Esophagus muscularis mucosa (tissue), 4 donors: ENCODE results near the gene CDCP2. TPM values are rescaled to one million over a fixed set of nuclear protein-coding genes. Genes with fewer than 3 reads are reported as not detected.
"Not testable (repeated sequence)": the region's sequence is repeated elsewhere in the genome, so short reads cannot be mapped to it uniquely, and the experiment has no call there.

ENCODE experiments used
- DNase-seq: peaks from one replicate; pipeline ENCODE4 v3.0.0-alpha.2; 2017; ENCODE audit errors: extremely low spot score
- H3K27ac ChIP-seq, 4 donors: fragments of 200-600 bp; sonication (generic); replicated peaks in 1 of 4; 1 replicate in 3 of 4; 2 replicates in 1 of 4; pipeline ENCODE4 v1.5.1; 2016 to 2019; ENCODE audit warnings: mild to moderate bottlenecking in 1 of 4
- H3K27me3 ChIP-seq, 4 donors: fragments of 200-600 bp; sonication (generic); one replicate each; pipeline versions ENCODE4 v1.5.1 to v1.6.0; 2016 to 2019
- H3K36me3 ChIP-seq, 4 donors: fragments of 200-600 bp; sonication (generic); one replicate each; pipeline ENCODE4 v1.5.1; 2016 to 2019
- H3K4me1 ChIP-seq, 4 donors: fragments of 200-600 bp; sonication (generic); one replicate each; pipeline ENCODE4 v1.5.1; 2016 to 2019
- H3K4me3 ChIP-seq, 4 donors: fragments of 200-600 bp; sonication (generic); 1 replicate in 2 of 4; 2 replicates in 2 of 4; pipeline ENCODE4 v1.5.1; 2016 to 2019; ENCODE audit warnings: mild to moderate bottlenecking in 4 of 4, moderate library complexity in 1 of 4
- H3K9me3 ChIP-seq, 4 donors: fragments of 200-600 bp; sonication (generic); 1 replicate in 3 of 4; 2 replicates in 1 of 4; pipeline ENCODE4 v1.5.1; 2016 to 2019
- CTCF ChIP-seq, 3 experiments: fragments of 200-600 bp in 2 of 3; fragments of 450-650 bp in 1 of 3; sonication (generic) in 2 of 3; IDR thresholded peaks; one replicate each; pipeline ENCODE4 v1.5.1; 2017 to 2019; ENCODE audit warnings: antibody characterized with exemption in 3 of 3, mild to moderate bottlenecking in 2 of 3, moderate library complexity in 1 of 3
- EP300 ChIP-seq: sonication (generic); formaldehyde crosslinking; IDR thresholded peaks from one replicate; pipeline ENCODE4 v1.6.1; 2017; ENCODE audit warnings: antibody characterized with exemption
- POLR2A ChIP-seq: fragments of 450-650 bp; IDR thresholded peaks from one replicate; pipeline ENCODE4 v1.6.1; 2017; ENCODE audit warnings: antibody characterized with exemption, moderate library complexity, mild to moderate bottlenecking, low read depth
- POLR2AphosphoS5 ChIP-seq, 2 donors: sonication (generic); formaldehyde crosslinking; IDR thresholded peaks; one replicate each; pipeline ENCODE4 v1.6.1; 2017; ENCODE audit warnings: antibody characterized with exemption in 2 of 2
- WGBS: methylation state at CpG from one replicate; pipeline ENCODE4 v1.1.5; 2018; 5-methylcytosine and 5-hydroxymethylcytosine counted together
- intact Hi-C: fragments of 100-400 bp; cut with DNase I; formaldehyde crosslinking; loops from one replicate; pipeline ENCODE4 v1.15.1; 2023
- total RNA-seq, 4 donors: library from RNA; depleted of rRNA; stranded (reverse); fragments of >200 nt; gene quantifications; one replicate each; pipeline versions ENCODE4 v1.1.0 to v1.2.1, GENCODE V29; 2016

Gene CDCP2
- total RNA-seq, 4 donors from 2014 or later: 0.26 to 0.40 (median 0.33) TPM; not detected in 1

GRCh38 chr1:54171016-54171415 lies 18.2 kb upstream of the CDCP2 start:
- no peak overlapping the region for H3K4me3 ChIP-seq
- no peaks in the 10 kb centered on the region for H3K27me3 ChIP-seq
- no peaks in the 10 kb centered on the region for H3K9me3 ChIP-seq
- H3K27ac ChIP-seq: no peak overlapping the region
- WGBS: 86% methylated on average over 8 of the region's 8 CpGs
- intact Hi-C loops: no loop called here
- no peak for DNase-seq
- TF ChIP-seq EP300 (no peak), POLR2AphosphoS5 (IDR thresholded peaks at IDR 0.05) (no peak), POLR2A (no peak), CTCF (IDR thresholded peaks at IDR 0.05) (no peak)
- peaks cover 0 to 17% (median 10%) of the 10 kb centered on the region in 4 donors for H3K36me3 ChIP-seq
- H3K4me1 ChIP-seq: peaks cover 0 to 5% (median 0%) of the 10 kb centered on the region in 4 donors

DNA sequence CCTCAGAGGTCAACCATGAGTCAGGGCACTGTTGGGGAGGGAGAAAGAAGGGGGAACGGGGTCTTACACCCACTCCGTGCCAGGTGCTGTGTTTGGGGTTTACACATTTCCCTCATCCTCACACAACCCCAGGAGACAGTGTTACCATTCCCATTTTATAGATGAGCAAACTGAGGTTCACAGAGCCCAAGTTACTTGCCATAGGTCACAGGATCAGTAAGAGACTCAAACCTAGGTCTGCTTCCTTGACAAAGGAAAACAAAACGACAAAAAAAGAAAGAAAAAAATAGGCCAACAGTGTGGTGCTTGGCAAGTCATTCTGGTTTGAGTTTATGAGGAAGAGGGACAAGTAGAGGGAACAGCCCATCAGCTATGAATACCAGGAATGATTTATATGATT lies 16.3 kb upstream of the CDCP2 start:
- peaks cover 0 to 5% (median 0%) of the 10 kb centered on the region in 4 donors for H3K4me1 ChIP-seq
- H3K4me3 ChIP-seq: no peak overlapping the region
- intact Hi-C loops: no loop called here
- no peak overlapping the region for H3K27ac ChIP-seq
- H3K36me3 ChIP-seq: peaks cover 0 to 10% (median 2%) of the 10 kb centered on the region in 4 donors
- H3K27me3 ChIP-seq: no peaks in the 10 kb centered on the region
- TF ChIP-seq EP300: no peak
- TF ChIP-seq CTCF (IDR thresholded peaks at IDR 0.05): no peak
- no peak for TF ChIP-seq POLR2A
- TF ChIP-seq POLR2AphosphoS5 (IDR thresholded peaks at IDR 0.05): no peak
- no peak for DNase-seq
- no peaks in the 10 kb centered on the region for H3K9me3 ChIP-seq
- 82% methylated on average over 3 of the region's 3 CpGs for WGBS

- H3K4me1 ChIP-seq: no peaks in the 10 kb centered on the region
- no peak overlapping the region for H3K4me3 ChIP-seq
- no peak for DNase-seq
- intact Hi-C loops: no loop called here
- WGBS: 76% methylated on average over 1 of the region's 8 CpGs
- no peak overlapping the region for H3K27ac ChIP-seq
- no peaks in the 10 kb centered on the region for H3K27me3 ChIP-seq
- no peaks in the 10 kb centered on the region for H3K9me3 ChIP-seq
- TF ChIP-seq CTCF (IDR thresholded peaks at IDR 0.05) (no peak), POLR2A (no peak), EP300 (no peak), POLR2AphosphoS5 (IDR thresholded peaks at IDR 0.05) (no peak)
- H3K36me3 ChIP-seq: peaks cover 0 to 4% (median 0%) of the 10 kb centered on the region in 4 donors
Observed at GRCh38 chr1:54168206-54168965, 15.6 kb upstream of the CDCP2 start.

DNA sequence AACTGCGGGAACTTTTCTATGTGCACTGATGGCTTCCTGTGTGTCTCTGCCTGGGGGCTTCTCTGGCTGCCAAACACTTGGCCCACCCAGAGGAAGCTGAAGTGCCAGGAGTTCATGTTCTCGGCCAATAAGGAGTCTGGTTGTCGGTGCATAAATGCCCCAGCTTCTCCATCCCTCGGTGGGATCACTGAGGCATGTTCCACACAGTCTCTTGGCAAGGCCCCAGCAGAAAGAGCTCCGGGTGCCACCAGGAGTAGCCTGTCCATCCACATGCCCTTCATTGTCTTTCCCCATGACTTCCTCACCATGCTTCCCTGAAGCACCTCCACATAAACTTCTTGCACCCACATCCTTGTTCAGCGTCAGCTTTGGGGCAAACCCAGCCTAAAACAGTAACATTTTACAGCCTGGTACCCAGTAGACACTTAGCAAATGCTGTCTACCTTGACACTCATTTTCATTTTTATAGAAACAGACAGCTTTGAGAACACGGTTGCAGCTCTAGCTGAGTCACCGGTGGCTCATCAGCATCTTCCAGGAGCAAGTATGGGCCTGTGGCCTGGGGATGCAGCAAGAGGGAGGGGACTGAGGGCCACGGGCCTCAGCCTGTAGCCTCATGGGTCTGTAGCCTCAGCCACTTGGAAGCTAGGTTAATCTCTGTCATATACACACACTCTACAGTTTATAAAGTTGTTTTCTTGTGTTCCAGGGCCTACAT lies 14.8 kb upstream of the CDCP2 start:
- no peak for TF ChIP-seq POLR2A
- no peak for TF ChIP-seq POLR2AphosphoS5 (IDR thresholded peaks at IDR 0.05)
- TF ChIP-seq EP300: no peak
- TF ChIP-seq CTCF (IDR thresholded peaks at IDR 0.05): no peak
- Histone ChIP-seq H3K36me3 (peaks cover 0 to under 1% (median 0%) of the 10 kb centered on the region in 4 donors), H3K27me3 (no peaks in the 10 kb centered on the region), H3K4me1 (no peaks in the 10 kb centered on the region), H3K27ac (no peak overlapping the region), H3K4me3 (no peak overlapping the region), H3K9me3 (no peaks in the 10 kb centered on the region)
- intact Hi-C loops: no loop called here
- DNase-seq: no peak
- 87% methylated on average over 9 of the region's 9 CpGs for WGBS

DNA sequence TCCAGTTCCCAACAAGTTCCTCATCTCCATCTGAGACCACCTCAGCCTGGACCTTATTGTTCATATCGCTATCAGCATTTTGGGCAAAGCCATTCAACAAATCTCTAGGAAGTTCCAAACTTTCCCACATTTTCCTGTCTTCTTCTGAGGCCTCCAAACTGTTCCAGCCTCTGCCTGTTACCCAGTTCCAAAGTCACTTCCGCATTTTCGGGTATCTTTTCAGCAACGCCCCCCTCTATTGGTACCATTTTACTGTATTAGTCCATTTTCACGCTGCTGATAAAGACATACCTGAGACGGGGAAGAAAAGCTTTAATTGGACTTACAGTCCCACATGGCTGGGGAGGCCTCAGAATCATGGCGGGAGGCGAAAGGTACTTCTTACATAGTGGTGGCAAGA lies 13.6 kb upstream of the CDCP2 start:
- intact Hi-C loops, H3K36me3 ChIP-seq, H3K9me3 ChIP-seq, H3K4me3 ChIP-seq, H3K27ac ChIP-seq, H3K4me1 ChIP-seq, DNase-seq, H3K27me3 ChIP-seq: not testable (repeated sequence)
- 97% methylated on average over 8 of the region's 8 CpGs for WGBS
